Liver (tissue), 3 donors: ENCODE results near the gene SPECC1L.

ENCODE experiments used
- EGR1 ChIP-seq, 2 donors: IDR thresholded peaks; 2 replicates each; pipeline ENCODE4 v1.6.1; 2016 to 2018; ENCODE audit warnings: antibody characterized with exemption in 2 of 2, low read depth in 2 of 2
- FOXA1 ChIP-seq: IDR thresholded peaks from 2 replicates; pipeline ENCODE4 v1.6.1; 2016; ENCODE audit warnings: antibody characterized with exemption
- HNF4G ChIP-seq: IDR thresholded peaks from 2 replicates; pipeline ENCODE4 v1.6.1; 2016; ENCODE audit warnings: antibody characterized with exemption
- RAD21 ChIP-seq, 2 donors: IDR thresholded peaks; 2 replicates each; pipeline ENCODE4 v1.6.1; 2016; ENCODE audit warnings: antibody characterized with exemption in 2 of 2, mild to moderate bottlenecking in 2 of 2
- TF ChIP-seq, protein P1 (sequence below): fragments of 150-350 bp; IDR thresholded peaks from 2 replicates; pipeline ENCODE4 v1.5.1; 2017; ENCODE audit warnings: improper control_type of control experiment, low read depth, low read length; ENCODE audit not compliant: missing input control
- TF ChIP-seq, protein P2 (sequence below): IDR thresholded peaks from 2 replicates; pipeline ENCODE4 v1.6.1; 2016; ENCODE audit warnings: antibody characterized with exemption, mild to moderate bottlenecking
- TF ChIP-seq, protein P3 (sequence below): IDR thresholded peaks from 2 replicates; pipeline ENCODE4 v1.6.1; 2016; ENCODE audit warnings: antibody characterized with exemption
- donor health status: healthy.
- donor health status: healthy.

DNA sequence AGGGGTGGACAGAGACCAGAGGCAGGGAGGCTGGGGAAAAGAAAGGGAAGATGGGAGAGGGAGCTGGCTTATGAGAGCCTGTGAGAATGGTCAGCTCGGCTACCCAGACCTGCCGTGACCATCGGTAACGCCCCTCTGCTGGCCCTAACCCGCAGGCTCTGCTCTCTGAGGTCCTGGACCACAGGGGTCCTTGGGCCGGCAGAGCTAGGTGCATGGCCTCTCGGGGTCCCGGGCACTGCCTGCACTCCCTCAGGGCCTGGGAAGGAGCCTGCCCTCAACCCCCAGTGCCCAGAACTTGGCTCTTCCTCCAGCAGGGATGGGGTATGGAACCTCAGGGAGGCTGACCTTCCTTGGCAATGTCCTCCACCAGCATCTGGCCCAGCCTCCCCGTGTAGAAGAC is 38.9 kb upstream of the SPECC1L start:
- TF ChIP-seq EGR1 (IDR thresholded peaks at IDR 0.05; ENCODE audit: low read depth in 2 of 2) (no peak), RAD21 (IDR thresholded peaks at IDR 0.05) (no peak), FOXA1 (no peak), HNF4G (no peak)
- TF ChIP-seq, protein P1, sequence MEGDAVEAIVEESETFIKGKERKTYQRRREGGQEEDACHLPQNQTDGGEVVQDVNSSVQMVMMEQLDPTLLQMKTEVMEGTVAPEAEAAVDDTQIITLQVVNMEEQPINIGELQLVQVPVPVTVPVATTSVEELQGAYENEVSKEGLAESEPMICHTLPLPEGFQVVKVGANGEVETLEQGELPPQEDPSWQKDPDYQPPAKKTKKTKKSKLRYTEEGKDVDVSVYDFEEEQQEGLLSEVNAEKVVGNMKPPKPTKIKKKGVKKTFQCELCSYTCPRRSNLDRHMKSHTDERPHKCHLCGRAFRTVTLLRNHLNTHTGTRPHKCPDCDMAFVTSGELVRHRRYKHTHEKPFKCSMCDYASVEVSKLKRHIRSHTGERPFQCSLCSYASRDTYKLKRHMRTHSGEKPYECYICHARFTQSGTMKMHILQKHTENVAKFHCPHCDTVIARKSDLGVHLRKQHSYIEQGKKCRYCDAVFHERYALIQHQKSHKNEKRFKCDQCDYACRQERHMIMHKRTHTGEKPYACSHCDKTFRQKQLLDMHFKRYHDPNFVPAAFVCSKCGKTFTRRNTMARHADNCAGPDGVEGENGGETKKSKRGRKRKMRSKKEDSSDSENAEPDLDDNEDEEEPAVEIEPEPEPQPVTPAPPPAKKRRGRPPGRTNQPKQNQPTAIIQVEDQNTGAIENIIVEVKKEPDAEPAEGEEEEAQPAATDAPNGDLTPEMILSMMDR = no peak
- TF ChIP-seq, protein P2, sequence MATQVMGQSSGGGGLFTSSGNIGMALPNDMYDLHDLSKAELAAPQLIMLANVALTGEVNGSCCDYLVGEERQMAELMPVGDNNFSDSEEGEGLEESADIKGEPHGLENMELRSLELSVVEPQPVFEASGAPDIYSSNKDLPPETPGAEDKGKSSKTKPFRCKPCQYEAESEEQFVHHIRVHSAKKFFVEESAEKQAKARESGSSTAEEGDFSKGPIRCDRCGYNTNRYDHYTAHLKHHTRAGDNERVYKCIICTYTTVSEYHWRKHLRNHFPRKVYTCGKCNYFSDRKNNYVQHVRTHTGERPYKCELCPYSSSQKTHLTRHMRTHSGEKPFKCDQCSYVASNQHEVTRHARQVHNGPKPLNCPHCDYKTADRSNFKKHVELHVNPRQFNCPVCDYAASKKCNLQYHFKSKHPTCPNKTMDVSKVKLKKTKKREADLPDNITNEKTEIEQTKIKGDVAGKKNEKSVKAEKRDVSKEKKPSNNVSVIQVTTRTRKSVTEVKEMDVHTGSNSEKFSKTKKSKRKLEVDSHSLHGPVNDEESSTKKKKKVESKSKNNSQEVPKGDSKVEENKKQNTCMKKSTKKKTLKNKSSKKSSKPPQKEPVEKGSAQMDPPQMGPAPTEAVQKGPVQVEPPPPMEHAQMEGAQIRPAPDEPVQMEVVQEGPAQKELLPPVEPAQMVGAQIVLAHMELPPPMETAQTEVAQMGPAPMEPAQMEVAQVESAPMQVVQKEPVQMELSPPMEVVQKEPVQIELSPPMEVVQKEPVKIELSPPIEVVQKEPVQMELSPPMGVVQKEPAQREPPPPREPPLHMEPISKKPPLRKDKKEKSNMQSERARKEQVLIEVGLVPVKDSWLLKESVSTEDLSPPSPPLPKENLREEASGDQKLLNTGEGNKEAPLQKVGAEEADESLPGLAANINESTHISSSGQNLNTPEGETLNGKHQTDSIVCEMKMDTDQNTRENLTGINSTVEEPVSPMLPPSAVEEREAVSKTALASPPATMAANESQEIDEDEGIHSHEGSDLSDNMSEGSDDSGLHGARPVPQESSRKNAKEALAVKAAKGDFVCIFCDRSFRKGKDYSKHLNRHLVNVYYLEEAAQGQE = no peak
- TF ChIP-seq, protein P3, sequence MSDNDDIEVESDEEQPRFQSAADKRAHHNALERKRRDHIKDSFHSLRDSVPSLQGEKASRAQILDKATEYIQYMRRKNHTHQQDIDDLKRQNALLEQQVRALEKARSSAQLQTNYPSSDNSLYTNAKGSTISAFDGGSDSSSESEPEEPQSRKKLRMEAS = no peak
